Endothelial cell of umbilical vein (primary cell): ENCODE results near the gene SLC27A2. TPM values are rescaled to one million over a fixed set of nuclear protein-coding genes. Genes with fewer than 3 reads are reported as not detected.

Experiments used
- BruUV-seq: library from RNA; stranded (reverse); fragments of 400-500 nt; replicated peaks from 2 replicates; lab custom pipeline; 2021; lab: Mats Ljungman, UMichigan
- CTCF ChIA-PET: fragments of 300-600, 350-600 bp; sonication (Branson Sonifier 250); formaldehyde crosslinking; loops from one replicate; lab custom pipeline; 2021; ENCODE audit warnings: antibody characterized with exemption, inconsistent platforms; lab: Charles Lee
- POLR2A ChIA-PET: fragments of 300-600, 350-600 bp; sonication (Branson Sonifier 250); formaldehyde crosslinking; loops from one replicate; lab custom pipeline; 2021; ENCODE audit warnings: antibody characterized with exemption, inconsistent platforms; lab: Charles Lee
- DNase-seq: peaks from one replicate; pipeline ENCODE4 v3.0.0-alpha.2; 2011; ENCODE audit warnings: low read depth, low spot score
- FAIRE-seq: peaks from 2 replicates; lab custom pipeline; 2011; peaks lifted over from hg19 to GRCh38; lab: Jason Lieb, UNC
- H2AFZ ChIP-seq: 2 replicates; pipeline ENCODE4 v1.6.0; 2012; ENCODE audit warnings: low read depth, low read length, control low read depth, inconsistent platforms
- H3K27ac ChIP-seq: 2 replicates; pipeline ENCODE4 v1.5.1; 2011; ENCODE audit warnings: low read depth, mild to moderate bottlenecking, control low read depth, low read length, moderate library complexity; ENCODE audit not compliant: insufficient read depth
- H3K27me3 ChIP-seq, 2 experiments: 2 replicates each; pipeline versions ENCODE4 v1.6.0 to v1.6.1; 2011; ENCODE audit warnings: low read length in 2 of 2, mixed read lengths in 1 of 2; ENCODE audit not compliant: control insufficient read depth in 2 of 2, insufficient read depth in 2 of 2
- H3K36me3 ChIP-seq, 2 experiments: 2 replicates in 1 of 2; 3 replicates in 1 of 2; pipeline ENCODE4 v1.5.1; 2011; ENCODE audit warnings: low read length in 2 of 2, mild to moderate bottlenecking in 1 of 2, moderate library complexity in 1 of 2; ENCODE audit not compliant: control insufficient read depth in 2 of 2, insufficient read depth in 2 of 2; ENCODE audit errors: extremely low read depth in 1 of 2
- H3K4me1 ChIP-seq: 3 replicates; pipeline ENCODE4 v1.5.1; 2011; ENCODE audit warnings: mild to moderate bottlenecking, low read length; ENCODE audit not compliant: control insufficient read depth, insufficient read depth; ENCODE audit errors: extremely low read depth
- H3K4me2 ChIP-seq: 2 replicates; pipeline ENCODE4 v1.6.1; 2011; ENCODE audit warnings: low read length, control low read depth, mixed read lengths; ENCODE audit not compliant: insufficient read depth
- H3K4me3 ChIP-seq, 3 experiments: fragments of 200-600 bp in 1 of 3; sonication (generic), shearing (Covaris generic) in 1 of 3; replicated peaks in 1 of 3; 2 replicates each; pipeline ENCODE4 v1.5.1; 2011 to 2016; ENCODE audit warnings: control low read depth in 3 of 3, low read length in 3 of 3, mild to moderate bottlenecking in 2 of 3, inconsistent platforms in 1 of 3, low read depth in 1 of 3, moderate library complexity in 1 of 3; ENCODE audit not compliant: insufficient read depth in 1 of 3
- H3K79me2 ChIP-seq: 2 replicates; pipeline ENCODE4 v1.6.0; 2012; ENCODE audit warnings: low read length, inconsistent platforms; ENCODE audit not compliant: control insufficient read depth, insufficient read depth
- H3K9ac ChIP-seq: replicated peaks from 2 replicates; pipeline ENCODE3; 2011; ENCODE audit warnings: low read length, control low read depth; ENCODE audit not compliant: insufficient read depth; ENCODE audit errors: extremely low read depth
- H3K9me1 ChIP-seq: replicated peaks from 3 replicates; pipeline ENCODE4 v1.6.0; 2011; ENCODE audit warnings: mild to moderate bottlenecking, low read length; ENCODE audit not compliant: control insufficient read depth, insufficient read depth; ENCODE audit errors: extremely low read depth
- H3K9me3 ChIP-seq: replicated peaks from 2 replicates; pipeline ENCODE4 v1.5.1; 2012; ENCODE audit warnings: low read length, inconsistent platforms; ENCODE audit not compliant: control insufficient read depth, insufficient read depth
- H4K20me1 ChIP-seq: replicated peaks from 2 replicates; pipeline ENCODE3; 2011; ENCODE audit warnings: mild to moderate bottlenecking, low read length; ENCODE audit not compliant: control insufficient read depth, insufficient read depth; ENCODE audit errors: extremely low read depth
- CTCF ChIP-seq, 2 donors: IDR thresholded peaks; 1 replicate in 1 of 2; 2 replicates in 1 of 2; pipeline ENCODE4 v1.5.1; 2011; ENCODE audit warnings: low read length in 2 of 2, mild to moderate bottlenecking in 2 of 2, moderate library complexity in 2 of 2, control low read depth in 1 of 2, inconsistent platforms in 1 of 2, low read depth in 1 of 2; ENCODE audit not compliant: insufficient read depth in 1 of 2; ENCODE audit errors: extremely low read depth in 1 of 2
- EZH2 ChIP-seq: IDR thresholded peaks from 2 replicates; pipeline ENCODE4 v1.6.1; 2012; ENCODE audit warnings: borderline replicate concordance, low read depth, mild to moderate bottlenecking, moderate library complexity, low read length, inconsistent platforms; ENCODE audit not compliant: severe bottlenecking
- FOS ChIP-seq: IDR thresholded peaks from 2 replicates; pipeline ENCODE4 v1.6.1; 2011; ENCODE audit warnings: mild to moderate bottlenecking, low read length, moderate library complexity, borderline replicate concordance; ENCODE audit not compliant: insufficient read depth
- GATA2 ChIP-seq: IDR thresholded peaks from 2 replicates; pipeline ENCODE4 v1.7.0; 2011; ENCODE audit warnings: low read depth, mild to moderate bottlenecking, moderate library complexity, mixed read lengths, low read length; ENCODE audit not compliant: insufficient read length, insufficient read depth
- JUN ChIP-seq: IDR thresholded peaks from 2 replicates; pipeline ENCODE4 v1.6.1; 2011; ENCODE audit warnings: borderline replicate concordance, low read depth; ENCODE audit not compliant: insufficient read length, insufficient read depth
- MAX ChIP-seq: IDR thresholded peaks from 2 replicates; pipeline ENCODE4 v1.6.1; 2011; ENCODE audit not compliant: insufficient read depth, insufficient read length
- MYC ChIP-seq: IDR thresholded peaks from one replicate; pipeline ENCODE4 v1.6.1; 2011; ENCODE audit warnings: mild to moderate bottlenecking, low read depth, low read length
- POLR2A ChIP-seq: IDR thresholded peaks from 2 replicates; pipeline ENCODE4 v1.6.1; 2012; ENCODE audit warnings: low read depth, mild to moderate bottlenecking, control low read depth, low read length
- POLR2AphosphoS5 ChIP-seq: IDR thresholded peaks from 2 replicates; pipeline ENCODE4 v1.6.1; 2012; ENCODE audit warnings: low read depth, mild to moderate bottlenecking, control low read depth, low read length, moderate library complexity; ENCODE audit not compliant: insufficient read depth
- dilution Hi-C: fragments of 300-500 bp; cut with MboI; formaldehyde crosslinking; loops from one replicate; pipeline ENCODE4 v1.15.0; 2019; ENCODE audit warnings: low sequenced_read_pairs; ENCODE audit not compliant: extremely low pct_ligation_motif_present
- intact Hi-C: fragments of 100-400 bp; cut with micrococcal nuclease; formaldehyde crosslinking; loops from one replicate; pipeline ENCODE4 v1.10.0; 2022
- polyA plus RNA-seq, 4 experiments: library from polyadenylated mRNA; depleted of rRNA in 3 of 4; stranded (reverse) in 3 of 4; unstranded in 1 of 4; fragments of >200 nt; gene quantifications; 2 replicates each; pipeline versions ENCODE4 v1.2.1 to v1.2.3, GENCODE V29; 2011 to 2012; ENCODE audit warnings: missing spikeins in 1 of 4
- total RNA-seq: library from RNA; stranded (reverse); gene quantifications from 2 replicates; pipeline ENCODE4 v1.2.3, GENCODE V29; 2021

The SLC27A2 gene
- total and polyA plus RNA-seq, 2 donors (not counting 3 experiments of a cell fraction or from before 2014, with no cell fraction given), result not detected

- Histone ChIP-seq H3K36me3 (no peaks in the 10 kb centered on the region), H3K9me1 (no peaks in the 10 kb centered on the region), H3K4me2 (no peak overlapping the region), H3K27me3 (no peaks in the 10 kb centered on the region), H3K79me2 (no peaks in the 10 kb centered on the region), H3K27ac (no peak overlapping the region), H4K20me1 (no peaks in the 10 kb centered on the region), H3K9me3 (no peaks in the 10 kb centered on the region), H3K9ac (no peak overlapping the region), H3K4me3 (no peak overlapping the region), H2AFZ (no peak overlapping the region), H3K4me1 (peaks cover 5% of the 10 kb centered on the region)
- no peak for FAIRE-seq
- TF ChIP-seq MAX (no peak), POLR2AphosphoS5 (no peak), CTCF (IDR thresholded peaks at IDR 0.05; ENCODE audit: extremely low read depth in 1 of 2, insufficient read depth in 1 of 2, low read depth in 1 of 2, low read length in 2 of 2) (no peak), POLR2A (no peak)
- dilution Hi-C loops, result no loop called here
- POLR2A ChIA-PET, result no interaction called here
- BruUV-seq, result no TSS peak
- peak; percentile 19 for DNase-seq
- CTCF ChIA-PET, result interaction anchor here (1.2 kb wide), 1 partner anchor 906 kb away, joined by 7 read pairs; no protein-coding TSS in a partner anchor
- intact Hi-C loops, result loop anchor here (10.0 kb wide), 1 partner anchor 986 kb away; the partner anchor contains the start of gene COPS2
Observed at GRCh38 chr15:50140983-50141382, 41.0 kb upstream of the SLC27A2 start.

- Histone ChIP-seq H3K9me3 (no peaks in the 10 kb centered on the region), H3K79me2 (no peaks in the 10 kb centered on the region), H3K36me3 (no peaks in the 10 kb centered on the region), H3K4me1 (peaks cover 5% of the 10 kb centered on the region), H3K4me2 (no peak overlapping the region), H3K9me1 (no peaks in the 10 kb centered on the region), H2AFZ (no peak overlapping the region), H3K9ac (no peak overlapping the region), H4K20me1 (no peaks in the 10 kb centered on the region), H3K27me3 (no peaks in the 10 kb centered on the region), H3K4me3 (no peak overlapping the region), H3K27ac (no peak overlapping the region)
- dilution Hi-C loops (no loop called here), intact Hi-C loops (loop anchor here (10.0 kb wide), 1 partner anchor 987 kb away; the partner anchor contains the start of gene COPS2)
- CTCF ChIA-PET, result no interaction called here
- no TSS peak for BruUV-seq
- FAIRE-seq (no peak), DNase-seq (no peak)
- POLR2A ChIA-PET, result no interaction called here
- no peak for TF ChIP-seq EZH2
- TF ChIP-seq MYC, result no peak
- TF ChIP-seq POLR2AphosphoS5, result no peak
- TF ChIP-seq JUN, result no peak
- no peak for TF ChIP-seq FOS
- TF ChIP-seq MAX, result no peak
- TF ChIP-seq GATA2, result no peak
- TF ChIP-seq CTCF (IDR thresholded peaks at IDR 0.05; ENCODE audit: extremely low read depth in 1 of 2, insufficient read depth in 1 of 2, low read depth in 1 of 2, low read length in 2 of 2), result no peak
- no peak for TF ChIP-seq POLR2A
Observed at GRCh38 chr15:50141856-50142255, 40.1 kb upstream of the SLC27A2 start.
